B cell (primary cell): Measurements from ENCODE around the gene TFF2. TPM values are rescaled to one million over a fixed set of nuclear protein-coding genes. Genes with fewer than 3 reads are reported as not detected.

Source experiments
- ATAC-seq: fragments of 200-7000 bp; cut with Tn5 transposase; one replicate; pipeline ENCODE4 v1.10.0; 2021; ENCODE audit warnings: low read depth, mild to moderate bottlenecking, moderate number of reproducible peaks, moderate library complexity
- CTCF ChIA-PET: fragments of 350-600 bp; sonication (Branson Sonifier 250); formaldehyde crosslinking; loops from one replicate; lab custom pipeline; 2021; ENCODE audit warnings: antibody characterized with exemption, inconsistent platforms; lab: Charles Lee
- POLR2A ChIA-PET: fragments of 350-600 bp; sonication (Branson Sonifier 250); formaldehyde crosslinking; loops from one replicate; lab custom pipeline; 2021; ENCODE audit warnings: antibody characterized with exemption; lab: Charles Lee
- DNase-seq: peaks from one replicate; pipeline ENCODE4 v3.0.0; 2013
- H2AFZ ChIP-seq: 2 replicates; pipeline ENCODE4 v1.6.1; 2012; ENCODE audit warnings: mild to moderate bottlenecking, low read depth, low read length; ENCODE audit not compliant: insufficient read depth, poor library complexity, severe bottlenecking
- H3K27ac ChIP-seq, 2 donors: 1 replicate in 1 of 2; 2 replicates in 1 of 2; pipeline ENCODE4 v1.5.1; 2012 to 2013; ENCODE audit warnings: low read length in 2 of 2, mild to moderate bottlenecking in 2 of 2, moderate library complexity in 1 of 2
- H3K27me3 ChIP-seq, 4 experiments: fragments of 200-600 bp in 1 of 4; sonication (generic) in 1 of 4; replicated peaks in 1 of 4; 1 replicate in 2 of 4; 2 replicates in 2 of 4; pipeline versions ENCODE4 v1.6.1 to v1.7.0; 2013 to 2016; ENCODE audit warnings: low read length in 3 of 4, mild to moderate bottlenecking in 2 of 4, mixed read lengths in 1 of 4, moderate library complexity in 1 of 4; ENCODE audit not compliant: insufficient read depth in 4 of 4, control insufficient read depth in 3 of 4; ENCODE audit errors: control extremely low read depth in 1 of 4
- H3K36me3 ChIP-seq, 2 experiments: replicated peaks in 1 of 2; 1 replicate in 1 of 2; 2 replicates in 1 of 2; pipeline versions ENCODE4 v1.6.1 to v1.7.1; 2013; ENCODE audit warnings: low read length in 1 of 2; ENCODE audit not compliant: insufficient read depth in 2 of 2, control insufficient read depth in 1 of 2; ENCODE audit errors: control extremely low read depth in 1 of 2, extremely low read depth in 1 of 2
- H3K4me1 ChIP-seq, 2 donors: fragments of 200-600 bp in 1 of 2; sonication (generic) in 1 of 2; 1 replicate in 1 of 2; 2 replicates in 1 of 2; pipeline versions ENCODE4 v1.5.1 to v1.6.1; 2013 to 2017; ENCODE audit warnings: low read length in 2 of 2; ENCODE audit not compliant: control insufficient read depth in 2 of 2, insufficient read depth in 2 of 2
- H3K4me2 ChIP-seq: replicated peaks from 2 replicates; pipeline ENCODE3; 2012; ENCODE audit warnings: mild to moderate bottlenecking, low read depth, low read length; ENCODE audit not compliant: poor library complexity, severe bottlenecking
- H3K4me3 ChIP-seq, 5 experiments: fragments of 200-600 bp in 1 of 5; sonication (generic) in 1 of 5; 1 replicate in 3 of 5; 2 replicates in 2 of 5; pipeline versions ENCODE4 v1.5.1 to v1.7.0; 2011 to 2016; ENCODE audit warnings: low read length in 4 of 5, mild to moderate bottlenecking in 4 of 5, low read depth in 2 of 5, control low read depth in 1 of 5, moderate library complexity in 1 of 5; ENCODE audit not compliant: insufficient read depth in 1 of 5; ENCODE audit errors: control extremely low read depth in 1 of 5, extremely low read depth in 1 of 5
- H3K79me2 ChIP-seq: fragments of 200-600 bp; sonication (generic); one replicate; pipeline ENCODE4 v1.6.0; 2016; ENCODE audit warnings: low read length; ENCODE audit not compliant: control insufficient read depth, insufficient read depth
- H3K9ac ChIP-seq: fragments of 200-600 bp; sonication (generic); 2 replicates; pipeline ENCODE4 v1.6.1; 2017; ENCODE audit warnings: mild to moderate bottlenecking, low read length, moderate library complexity
- H3K9me3 ChIP-seq, 3 donors: one replicate each; pipeline versions ENCODE4 v1.6.1 to v1.7.1; 2013; ENCODE audit warnings: low read length in 2 of 3; ENCODE audit not compliant: control insufficient read depth in 2 of 3, insufficient read depth in 1 of 3; ENCODE audit errors: control extremely low read depth in 1 of 3
- H4K20me1 ChIP-seq: 2 replicates; pipeline ENCODE4 v1.6.0; 2012; ENCODE audit warnings: mild to moderate bottlenecking, low read length; ENCODE audit not compliant: insufficient read depth, control insufficient read depth, poor library complexity, severe bottlenecking
- H3K27ac Mint-ChIP-seq: one replicate; pipeline ENCODE4 v1.8.0; 2021; ENCODE audit warnings: mixed read lengths
- H3K27me3 Mint-ChIP-seq: one replicate; pipeline ENCODE4 v1.8.0; 2021; ENCODE audit warnings: mixed read lengths
- H3K4me1 Mint-ChIP-seq: one replicate; pipeline ENCODE4 v1.8.0; 2021; ENCODE audit warnings: mixed read lengths
- H3K4me3 Mint-ChIP-seq: one replicate; pipeline ENCODE4 v1.8.0; 2021; ENCODE audit warnings: mixed read lengths
- H3K9me3 Mint-ChIP-seq: one replicate; pipeline ENCODE4 v1.8.0; 2022; ENCODE audit warnings: mixed read lengths; ENCODE audit not compliant: insufficient read depth
- CTCF ChIP-seq: fragments of 200-600 bp; IDR thresholded peaks from one replicate; pipeline ENCODE4 v1.8.0; 2022; ENCODE audit warnings: antibody characterized with exemption, mild to moderate bottlenecking
- EZH2 ChIP-seq: IDR thresholded peaks from 2 replicates; pipeline ENCODE4 v1.6.1; 2012; ENCODE audit warnings: borderline replicate concordance, low read depth, mild to moderate bottlenecking, moderate library complexity, low read length; ENCODE audit not compliant: insufficient read depth, poor library complexity, severe bottlenecking
- WGBS: methylation state at CpG from one replicate; pipeline ENCODE4 v1.1.5; 2013; ENCODE audit warnings: missing lambda C conversion rate; ENCODE audit not compliant: insufficient coverage; 5-methylcytosine and 5-hydroxymethylcytosine counted together
- intact Hi-C: fragments of 100-400 bp; cut with micrococcal nuclease; formaldehyde crosslinking; loops from one replicate; pipeline ENCODE4 v1.10.0; 2022
- polyA plus RNA-seq: library from polyadenylated mRNA; depleted of rRNA; stranded (reverse); fragments of >200 nt; gene quantifications from 2 replicates; pipeline ENCODE4 v1.2.3, GENCODE V29; 2012
- total RNA-seq, 2 donors: library from RNA; stranded (reverse); fragments of 120-200 nt in 1 of 2; gene quantifications; 1 replicate in 1 of 2; 2 replicates in 1 of 2; pipeline versions ENCODE4 v1.2.3 to v1.2.4, GENCODE V29; 2013 to 2022

TFF2 gene
- total and polyA plus RNA-seq, 2 donors (not counting 1 experiment from before 2014, with no cell fraction given) = not detected

- ChIA-PET CTCF (no interaction called here), POLR2A (no interaction called here)
- peaks cover 31% of the 10 kb centered on the region for H3K27me3 Mint-ChIP-seq
- no peak overlapping the region for H3K27ac ChIP-seq
- peaks cover 0 to 16% (median 5%) of the 10 kb centered on the region in 4 experiments for H3K27me3 ChIP-seq
- H3K9ac ChIP-seq = no peak overlapping the region
- H3K4me3 ChIP-seq = no peak overlapping the region
- H3K79me2 ChIP-seq = no peaks in the 10 kb centered on the region
- H3K4me2 ChIP-seq = no peak overlapping the region
- intact Hi-C loops = no loop called here
- no peaks in the 10 kb centered on the region for H3K9me3 ChIP-seq
- H3K4me1 Mint-ChIP-seq = peaks cover 15% of the 10 kb centered on the region
- ATAC-seq = no peak
- no peaks in the 10 kb centered on the region for H3K9me3 Mint-ChIP-seq
- no peak overlapping the region for H2AFZ ChIP-seq
- no peak for TF ChIP-seq CTCF
- no peak for TF ChIP-seq EZH2
- WGBS = 98% methylated on average over 5 of the region's 8 CpGs
- H3K4me3 Mint-ChIP-seq = no peak overlapping the region
- no peak for DNase-seq
- peaks cover 12 to 16% of the 10 kb centered on the region in 2 donors for H3K4me1 ChIP-seq
- no peaks in the 10 kb centered on the region for H4K20me1 ChIP-seq
- no peak overlapping the region for H3K27ac Mint-ChIP-seq
- no peaks in the 10 kb centered on the region for H3K36me3 ChIP-seq
Measured at GRCh38 chr21:42320791-42321190, 30.0 kb downstream of the TFF2 start.

- ChIA-PET CTCF (interaction anchor here (0.6 to 2.6 kb wide), 3 partner anchors 10 to 175 kb away, joined by 4 to 13 read pairs (median 6); no protein-coding TSS in a partner anchor), POLR2A (no interaction called here)
- H2AFZ ChIP-seq = peak overlapping the region; percentile 68
- peak; percentile 15 for ATAC-seq
- peak overlapping the region; percentile 58 for H3K4me2 ChIP-seq
- H4K20me1 ChIP-seq = no peaks in the 10 kb centered on the region
- Mint-ChIP-seq H3K27me3 (peaks cover 28% of the 10 kb centered on the region), H3K27ac (no peak overlapping the region), H3K4me1 (peaks cover 15% of the 10 kb centered on the region), H3K9me3 (no peaks in the 10 kb centered on the region), H3K4me3 (no peak overlapping the region)
- peaks cover 12 to 16% of the 10 kb centered on the region in 2 donors for H3K4me1 ChIP-seq
- H3K27ac ChIP-seq = no peak overlapping the region
- TF ChIP-seq CTCF (no peak), EZH2 (no peak)
- H3K9ac ChIP-seq = no peak overlapping the region
- no peaks in the 10 kb centered on the region for H3K36me3 ChIP-seq
- DNase-seq = no peak
- H3K79me2 ChIP-seq = no peaks in the 10 kb centered on the region
- H3K9me3 ChIP-seq = no peaks in the 10 kb centered on the region
- no peak overlapping the region for H3K4me3 ChIP-seq
- intact Hi-C loops = no loop called here
- WGBS = 65% methylated on average over 15 of the region's 17 CpGs
- H3K27me3 ChIP-seq = peaks cover 0 to 11% (median 1%) of the 10 kb centered on the region in 4 experiments
Measured at GRCh38 chr21:42319851-42320572, 30.8 kb downstream of the TFF2 start.
